NK-92 treated with Interleukin-12 subunit alpha and Interleukin-12 subunit beta, amount 100 ng/mL, for 24 hours (cell line): ENCODE measurements around the gene SMC5.
"Not testable (repeated sequence)": the region's sequence is repeated elsewhere in the genome, so short reads cannot be mapped to it uniquely, and the experiment has no call there.

Experiments used
- DNase-seq: peaks from one replicate; lab custom pipeline; 2025; lab: John Stamatoyannopoulos, UW

SMC5 gene

GRCh38 chr9:70367305-70367930, 108.6 kb downstream of the SMC5 start:
- DNase-seq = no peak

GRCh38 chr9:70374962-70375618, 116.3 kb downstream of the SMC5 start:
- no peak for DNase-seq

- no peak for DNase-seq
These were observed 123.4 kb downstream of the SMC5 start for GRCh38 chr9:70382046-70382708.

- no peak for DNase-seq
These were observed 124.2 kb downstream of the SMC5 start for GRCh38 chr9:70382709-70383605.

- no peak for DNase-seq
These were observed 126.6 kb downstream of the SMC5 start for GRCh38 chr9:70385426-70385825.

- DNase-seq = no peak
These were observed 128.9 kb downstream of the SMC5 start for GRCh38 chr9:70387663-70388062.

- no peak for DNase-seq
These were observed 130.4 kb downstream of the SMC5 start for GRCh38 chr9:70389188-70389587.

GRCh38 chr9:70389621-70390266, 131.0 kb downstream of the SMC5 start:
- no peak for DNase-seq

- DNase-seq = no peak
These were observed 132.2 kb downstream of the SMC5 start for GRCh38 chr9:70390933-70391341.

- no peak for DNase-seq
These were observed 133.4 kb downstream of the SMC5 start for GRCh38 chr9:70392189-70392588.

GRCh38 chr9:70392850-70393249, 134.1 kb downstream of the SMC5 start:
- no peak for DNase-seq

GRCh38 chr9:70395652-70396051, 136.9 kb downstream of the SMC5 start:
- DNase-seq = no peak

GRCh38 chr9:70398145-70398556, 139.4 kb downstream of the SMC5 start:
- DNase-seq = no peak

- DNase-seq = no peak
These were observed 140.4 kb downstream of the SMC5 start for GRCh38 chr9:70399141-70399540.

GRCh38 chr9:70400107-70400892, 141.5 kb downstream of the SMC5 start:
- DNase-seq = no peak

- not testable (repeated sequence) for DNase-seq
These were observed 142.5 kb downstream of the SMC5 start for GRCh38 chr9:70401241-70401640.

- no peak for DNase-seq
These were observed 143.4 kb downstream of the SMC5 start for GRCh38 chr9:70402213-70402612.

GRCh38 chr9:70403166-70403565, 144.4 kb downstream of the SMC5 start:
- DNase-seq = no peak

- DNase-seq = no peak
These were observed 144.8 kb downstream of the SMC5 start for GRCh38 chr9:70403618-70404025.

GRCh38 chr9:70404261-70404660, 145.5 kb downstream of the SMC5 start:
- DNase-seq = no peak
